Measurements from ENCODE around the gene IFT27. TPM values are rescaled to one million over a fixed set of nuclear protein-coding genes. Genes with fewer than 3 reads are reported as not detected.

The IFT27 gene
- total RNA-seq, 4 donors from 2014 or later: 5.8 to 22.7 (median 12.9) TPM

DNA sequence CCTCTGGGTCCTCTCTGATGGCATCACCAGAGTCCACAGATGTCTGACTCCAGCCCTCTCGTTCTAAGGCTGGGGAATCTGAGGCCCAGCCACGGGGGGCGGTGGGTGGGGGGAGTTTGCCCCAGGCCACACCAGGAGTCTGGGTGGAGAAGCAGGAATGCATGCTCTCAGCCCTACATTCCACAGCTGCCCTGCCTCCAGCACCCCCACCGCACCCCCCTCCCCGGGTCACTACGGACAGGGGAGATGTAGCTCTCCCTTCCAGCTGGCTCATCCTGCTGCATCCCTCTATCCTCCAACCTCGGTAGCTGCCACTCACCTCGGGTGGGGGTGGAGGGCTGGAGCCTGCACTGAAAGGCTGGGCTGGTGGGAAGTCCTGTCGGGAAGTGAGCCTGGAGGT, 43.2 kb upstream of the IFT27 start:
- 36% methylated on average over 4 of the region's 9 CpGs; no CpG with 5 or more reads in 1 of the 2 donors for WGBS, 2 donors (ENCODE audit: low coverage in 1 of 2)
- DNase-seq: no peak
- peaks cover 71% of the 10 kb centered on the region for H3K27me3 ChIP-seq

DNA sequence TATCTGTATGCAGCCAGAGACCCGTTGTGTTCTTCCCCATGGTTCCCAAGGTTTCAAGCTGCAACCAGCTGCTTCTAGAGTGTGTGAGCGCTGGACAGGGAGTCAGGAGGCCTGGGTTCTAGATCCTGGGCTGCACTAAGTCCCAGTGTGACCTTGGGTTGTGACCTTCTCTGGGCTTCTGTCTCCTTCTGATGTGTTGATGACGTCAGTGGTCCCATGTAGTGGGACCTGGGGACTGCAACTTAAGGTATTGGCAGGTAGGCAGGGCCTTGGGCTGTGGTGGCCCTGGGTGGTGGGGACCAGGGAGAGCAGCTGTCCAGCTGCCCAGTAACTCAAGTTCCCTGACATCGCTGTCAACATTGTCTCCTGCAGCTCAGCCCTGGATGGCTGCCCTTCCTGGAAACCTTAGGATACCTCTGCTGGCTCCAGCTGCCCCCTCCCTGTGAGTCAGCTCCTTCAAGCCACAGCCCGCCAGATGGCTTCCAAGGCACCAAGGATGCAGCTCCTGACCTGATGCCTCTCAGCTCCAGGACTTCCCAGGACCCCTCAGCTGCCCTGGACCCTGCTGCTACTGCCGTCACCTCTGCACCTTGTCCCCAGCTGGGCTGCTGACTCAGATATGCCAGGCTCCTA, 42.2 kb upstream of the IFT27 start:
- Histone ChIP-seq H3K27ac (no peak overlapping the region), H3K4me3 (no peak overlapping the region), H3K9me3 (no peaks in the 10 kb centered on the region), H3K36me3 (no peaks in the 10 kb centered on the region), H3K4me1 (peaks cover 0 to 12% (median 11%) of the 10 kb centered on the region in 4 donors), H3K27me3 (peaks cover 77% of the 10 kb centered on the region)
- in situ Hi-C loops (cut with MboI; ENCODE audit: low pct_ligation_motif_present in 1 of 4, low pct_unique_long_range_greater_than_20kb in 1 of 4, low sequenced_read_pairs in 3 of 4) (no loop called here), intact Hi-C loops (cut with DNase I; ENCODE audit: low total_unique reads) (no loop called here)
- DNase-seq: no peak
- WGBS, 2 donors (ENCODE audit: low coverage in 1 of 2): 69% methylated on average over 6 of the region's 6 CpGs; no CpG with 5 or more reads in 1 of the 2 donors
- no peak for TF ChIP-seq POLR2AphosphoS5 (IDR thresholded peaks at IDR 0.05)
- TF ChIP-seq, protein P1, sequence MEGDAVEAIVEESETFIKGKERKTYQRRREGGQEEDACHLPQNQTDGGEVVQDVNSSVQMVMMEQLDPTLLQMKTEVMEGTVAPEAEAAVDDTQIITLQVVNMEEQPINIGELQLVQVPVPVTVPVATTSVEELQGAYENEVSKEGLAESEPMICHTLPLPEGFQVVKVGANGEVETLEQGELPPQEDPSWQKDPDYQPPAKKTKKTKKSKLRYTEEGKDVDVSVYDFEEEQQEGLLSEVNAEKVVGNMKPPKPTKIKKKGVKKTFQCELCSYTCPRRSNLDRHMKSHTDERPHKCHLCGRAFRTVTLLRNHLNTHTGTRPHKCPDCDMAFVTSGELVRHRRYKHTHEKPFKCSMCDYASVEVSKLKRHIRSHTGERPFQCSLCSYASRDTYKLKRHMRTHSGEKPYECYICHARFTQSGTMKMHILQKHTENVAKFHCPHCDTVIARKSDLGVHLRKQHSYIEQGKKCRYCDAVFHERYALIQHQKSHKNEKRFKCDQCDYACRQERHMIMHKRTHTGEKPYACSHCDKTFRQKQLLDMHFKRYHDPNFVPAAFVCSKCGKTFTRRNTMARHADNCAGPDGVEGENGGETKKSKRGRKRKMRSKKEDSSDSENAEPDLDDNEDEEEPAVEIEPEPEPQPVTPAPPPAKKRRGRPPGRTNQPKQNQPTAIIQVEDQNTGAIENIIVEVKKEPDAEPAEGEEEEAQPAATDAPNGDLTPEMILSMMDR (IDR thresholded peaks at IDR 0.05): no peak
- no peak for TF ChIP-seq EP300 (IDR thresholded peaks at IDR 0.05; ENCODE audit: low read depth)
- no peak for TF ChIP-seq POLR2A (IDR thresholded peaks at IDR 0.05)

More for the DNA sequence above, 43.2 kb upstream of the IFT27 start:
- H3K4me3 ChIP-seq: no peak overlapping the region
- peaks cover 0 to 12% (median 11%) of the 10 kb centered on the region in 4 donors for H3K4me1 ChIP-seq
- intact Hi-C loops (cut with DNase I; ENCODE audit: low total_unique reads): no loop called here
- H3K36me3 ChIP-seq: no peaks in the 10 kb centered on the region
- no peak overlapping the region for H3K27ac ChIP-seq
- TF ChIP-seq POLR2AphosphoS5 (IDR thresholded peaks at IDR 0.05) (no peak), EP300 (IDR thresholded peaks at IDR 0.05; ENCODE audit: low read depth) (no peak), POLR2A (IDR thresholded peaks at IDR 0.05) (no peak)
- TF ChIP-seq, protein P1 (IDR thresholded peaks at IDR 0.05): no peak
- H3K9me3 ChIP-seq: no peaks in the 10 kb centered on the region
- in situ Hi-C loops (cut with MboI; ENCODE audit: low pct_ligation_motif_present in 1 of 4, low pct_unique_long_range_greater_than_20kb in 1 of 4, low sequenced_read_pairs in 3 of 4): no loop called here

DNA sequence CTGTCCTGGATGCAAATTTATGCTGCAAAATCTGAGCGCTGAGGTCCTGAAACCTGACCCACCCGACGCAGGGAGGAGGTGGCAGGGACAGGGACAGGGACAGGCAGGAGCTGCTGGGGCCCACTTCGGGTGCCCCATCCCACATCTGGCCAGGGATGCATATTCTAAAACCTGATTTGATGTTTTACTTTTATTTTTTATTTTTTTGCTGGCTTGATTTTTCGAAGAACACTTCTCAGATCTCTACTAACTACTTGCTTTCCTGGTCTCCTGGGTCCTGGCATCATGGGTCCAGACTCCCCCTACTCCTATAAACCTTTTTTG, 41.6 kb upstream of the IFT27 start:
- no peak for DNase-seq
- no peak for TF ChIP-seq EP300 (IDR thresholded peaks at IDR 0.05; ENCODE audit: low read depth)
- TF ChIP-seq, protein P1 (IDR thresholded peaks at IDR 0.05): no peak
- no peak for TF ChIP-seq POLR2A (IDR thresholded peaks at IDR 0.05)
- no peak for TF ChIP-seq POLR2AphosphoS5 (IDR thresholded peaks at IDR 0.05)
- H3K4me1 ChIP-seq: peaks cover 0 to 12% (median 11%) of the 10 kb centered on the region in 4 donors
- H3K27ac ChIP-seq: no peak overlapping the region
- intact Hi-C loops (cut with DNase I; ENCODE audit: low total_unique reads) (no loop called here), in situ Hi-C loops (cut with MboI; ENCODE audit: low pct_ligation_motif_present in 1 of 4, low pct_unique_long_range_greater_than_20kb in 1 of 4, low sequenced_read_pairs in 3 of 4) (no loop called here)
- H3K9me3 ChIP-seq: no peaks in the 10 kb centered on the region
- H3K36me3 ChIP-seq: no peaks in the 10 kb centered on the region
- WGBS, 2 donors (ENCODE audit: low coverage in 1 of 2): 37 to 40% methylated on average over 3 to 5 of the region's 5 CpGs
- H3K4me3 ChIP-seq: no peak overlapping the region
- H3K27me3 ChIP-seq: peaks cover 72% of the 10 kb centered on the region

DNA sequence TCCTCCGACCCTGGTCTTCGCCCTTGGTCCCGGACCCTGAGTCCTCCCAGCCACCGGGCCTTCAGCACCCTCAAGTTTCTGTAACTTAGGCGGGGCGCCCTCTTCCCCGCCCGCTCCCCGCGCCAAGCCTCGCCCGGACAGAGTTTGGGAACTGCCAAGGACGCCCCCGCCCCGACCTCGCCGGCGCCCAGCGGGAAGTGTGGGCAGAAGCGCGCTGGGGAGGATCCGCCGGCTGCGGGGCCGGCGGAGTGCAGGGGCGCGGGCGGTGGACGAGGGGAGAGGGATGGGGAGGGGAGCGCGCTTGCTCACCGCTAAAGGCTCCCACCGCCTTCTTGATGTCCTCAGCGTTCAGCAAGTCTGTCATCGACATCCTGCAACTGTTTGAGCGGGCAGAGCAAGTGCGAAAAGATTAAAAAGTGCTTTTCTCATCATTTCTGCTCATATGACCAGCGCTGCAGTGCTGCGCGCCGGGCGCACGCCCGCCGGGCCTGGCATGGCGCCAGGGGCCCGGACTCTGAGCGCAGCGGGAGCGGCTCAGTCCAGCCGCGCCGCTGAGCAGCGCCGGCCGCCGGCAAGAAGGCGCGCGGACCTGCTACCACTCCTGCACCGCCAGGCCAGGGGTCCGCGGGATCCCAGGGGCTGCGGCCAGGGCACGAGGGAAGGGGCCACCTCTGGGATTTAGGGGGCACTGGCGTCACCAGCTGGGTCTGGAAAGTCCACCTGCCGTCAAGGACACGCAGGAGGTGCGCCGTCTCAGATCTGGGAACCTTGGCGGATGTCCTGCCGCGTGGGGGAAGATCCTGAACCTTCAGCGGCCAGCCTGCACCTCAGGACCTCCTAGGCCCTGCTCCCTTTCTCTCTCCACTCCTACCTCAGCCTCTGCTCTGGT, 41.0 kb upstream of the IFT27 start, which contains the start of gene PVALB:
Gene PVALB, minus strand, starts transcription at position 400 of the 889 bp plus-strand sequence. Its CDS starts 30 bp downstream, at position 370.
- no peak within 1 kb of the TSS for H3K27ac ChIP-seq
- no peaks in the 10 kb centered on the region for H3K36me3 ChIP-seq
- intact Hi-C loops (cut with DNase I; ENCODE audit: low total_unique reads): no loop called here
- H3K4me1 ChIP-seq: peaks cover 0 to 12% (median 11%) of the 10 kb centered on the region in 4 donors
- H3K27me3 ChIP-seq: peaks cover 69% of the 10 kb centered on the region
- H3K9me3 ChIP-seq: no peaks in the 10 kb centered on the region
- no peak for DNase-seq
- peak within 1 kb of the TSS in 1 of 4 donors; percentile 40 for H3K4me3 ChIP-seq
- TF ChIP-seq, protein P1 (IDR thresholded peaks at IDR 0.05): no peak
- no peak for TF ChIP-seq POLR2AphosphoS5 (IDR thresholded peaks at IDR 0.05)
- in situ Hi-C loops (cut with MboI; ENCODE audit: low pct_ligation_motif_present in 1 of 4, low pct_unique_long_range_greater_than_20kb in 1 of 4, low sequenced_read_pairs in 3 of 4): no loop called here
- 11% methylated on average over 51 of the region's 75 CpGs; no CpG with 5 or more reads in 1 of the 2 donors for WGBS, 2 donors (ENCODE audit: low coverage in 1 of 2)

Measured in transverse colon (tissue), 4 donors.